HepG2 (cell line): Measurements from ENCODE around the gene IFNAR1. TPM values are rescaled to one million over a fixed set of nuclear protein-coding genes. Genes with fewer than 3 reads are reported as not detected.

Experiments used
- ARNT2 ChIP-seq: sonication (generic); formaldehyde crosslinking; IDR thresholded peaks from 2 replicates; pipeline ENCODE4 v1.8.0; 2022; ENCODE audit warnings: mild to moderate bottlenecking, low read depth, missing genetic modification reagents, moderate library complexity
- DNMT3B ChIP-seq: conservative IDR thresholded peaks from 2 replicates; pipeline ENCODE4 v1.6.1; 2016; ENCODE audit warnings: missing biosample characterization, control low read depth
- FOXM1 ChIP-seq: sonication (generic); formaldehyde crosslinking; IDR thresholded peaks from 2 replicates; pipeline ENCODE4 v1.5.0; 2020; ENCODE audit warnings: missing genetic modification reagents
- HNRNPK ChIP-seq: fragments of 200-400 bp; formaldehyde crosslinking; IDR thresholded peaks from 2 replicates; pipeline ENCODE4 v1.6.1; 2018; ENCODE audit warnings: low read length, low read depth, moderate library complexity, mild to moderate bottlenecking; ENCODE audit not compliant: poor library complexity, severe bottlenecking
- KDM3A ChIP-seq: IDR thresholded peaks from 2 replicates; pipeline ENCODE4 v1.6.1; 2018; ENCODE audit warnings: low read depth, missing compliant biosample characterization
- NR2F6 ChIP-seq, 2 experiments: IDR thresholded peaks; 2 replicates each; pipeline ENCODE4 v1.6.1; 2016; ENCODE audit warnings: antibody characterized with exemption in 1 of 2, mild to moderate bottlenecking in 1 of 2
- RBFOX2 ChIP-seq: fragments of 200-400 bp; formaldehyde crosslinking; IDR thresholded peaks from 2 replicates; pipeline ENCODE4 v1.6.1; 2017; ENCODE audit warnings: low read depth, mild to moderate bottlenecking, low read length
- REPIN1 ChIP-seq: sonication (generic); formaldehyde crosslinking; IDR thresholded peaks from 2 replicates; pipeline ENCODE4 v1.8.0; 2022; ENCODE audit warnings: missing genetic modification reagents, low read depth, mild to moderate bottlenecking, borderline replicate concordance
- SOX5 ChIP-seq: IDR thresholded peaks from 2 replicates; pipeline ENCODE4 v1.6.1; 2016; ENCODE audit warnings: borderline replicate concordance
- STAT5B ChIP-seq: sonication (generic); formaldehyde crosslinking; IDR thresholded peaks from 2 replicates; pipeline ENCODE4 v1.4.0; 2020; ENCODE audit warnings: missing genetic modification reagents
- TCF7 ChIP-seq: sonication (generic); IDR thresholded peaks from 2 replicates; pipeline ENCODE4 v1.6.1; 2016; ENCODE audit warnings: antibody characterized with exemption, low read depth
- U2AF1 ChIP-seq: fragments of 200-400 bp; formaldehyde crosslinking; optimal IDR thresholded peaks from 2 replicates; pipeline ENCODE3; 2017; ENCODE audit warnings: mild to moderate bottlenecking, low read depth, low read length
- ZFY ChIP-seq: sonication (generic); formaldehyde crosslinking; IDR thresholded peaks from 2 replicates; pipeline ENCODE4 v1.4.0; 2020; ENCODE audit warnings: missing genetic modification reagents
- ZNF12 ChIP-seq: sonication (generic); formaldehyde crosslinking; IDR thresholded peaks from 2 replicates; pipeline ENCODE4 v1.5.0; 2020; ENCODE audit warnings: missing genetic modification reagents
- ZNF136 ChIP-seq: sonication (generic); formaldehyde crosslinking; IDR thresholded peaks from 2 replicates; pipeline ENCODE4 v1.8.1; 2022; ENCODE audit warnings: low read depth, mild to moderate bottlenecking, moderate library complexity, missing genetic modification reagents
- ZNF251 ChIP-seq: sonication (generic); formaldehyde crosslinking; IDR thresholded peaks from 2 replicates; pipeline ENCODE4 v1.9.0; 2021; ENCODE audit warnings: mild to moderate bottlenecking, missing genetic modification reagents
- ZNF572 ChIP-seq: sonication (generic); formaldehyde crosslinking; IDR thresholded peaks from 2 replicates; pipeline ENCODE4 v1.5.1; 2020; ENCODE audit warnings: mild to moderate bottlenecking, missing genetic modification reagents
- ZNF598 ChIP-seq: sonication (generic); formaldehyde crosslinking; IDR thresholded peaks from 2 replicates; pipeline ENCODE4 v1.5.1; 2020; ENCODE audit warnings: mild to moderate bottlenecking, missing genetic modification reagents, borderline replicate concordance
- ZNF776 ChIP-seq: sonication (generic); formaldehyde crosslinking; IDR thresholded peaks from 2 replicates; pipeline ENCODE4 v1.4.0; 2020; ENCODE audit warnings: mild to moderate bottlenecking, missing genetic modification reagents
- ZSCAN9 ChIP-seq: IDR thresholded peaks from 2 replicates; pipeline ENCODE4 v1.6.1; 2016; ENCODE audit warnings: borderline replicate concordance
- polyA plus RNA-seq, 8 experiments: library from polyadenylated mRNA; depleted of rRNA in 3 of 8; stranded (reverse) in 7 of 8; unstranded in 1 of 8; fragments of >200 nt; fragmentation: Illumina TruSeq in 4 of 8; extraction: Trizol in 4 of 8; gene quantifications; 2 replicates each; pipeline versions ENCODE4 v1.2.1 to v1.2.3, GENCODE V29; 2011 to 2016; ENCODE audit warnings: low read depth in 4 of 8, missing spikeins in 1 of 8, mixed read lengths in 1 of 8; ENCODE audit not compliant: insufficient read depth in 1 of 8
- total RNA-seq, 5 experiments: library from RNA; depleted of rRNA; stranded (reverse); fragments of >200 nt; fragmentation: Illumina TruSeq; extraction: Trizol; gene quantifications; 2 replicates each; pipeline ENCODE4 v1.2.3, GENCODE V29; 2016; ENCODE audit warnings: low read depth in 1 of 5
- TF ChIP-seq, protein P1 (sequence below): sonication (generic); formaldehyde crosslinking; IDR thresholded peaks from 2 replicates; pipeline ENCODE4 v1.5.1; 2020; ENCODE audit warnings: mild to moderate bottlenecking, missing genetic modification reagents, moderate library complexity
- TF ChIP-seq, protein P2 (sequence below): sonication (generic); formaldehyde crosslinking; conservative IDR thresholded peaks from 2 replicates; pipeline ENCODE4 v1.8.0; 2022; ENCODE audit warnings: low read depth, missing genetic modification reagents
- TF ChIP-seq, protein P3 (sequence below): sonication (generic); formaldehyde crosslinking; IDR thresholded peaks from 2 replicates; pipeline ENCODE4 v1.4.0; 2020; ENCODE audit warnings: mild to moderate bottlenecking, missing genetic modification reagents

The IFNAR1 gene
- total and polyA plus RNA-seq, 2 of the 13 experiments (the other 11 are each of a cell fraction or from before 2014, with no cell fraction given): 6.7 to 9.3 TPM

DNA sequence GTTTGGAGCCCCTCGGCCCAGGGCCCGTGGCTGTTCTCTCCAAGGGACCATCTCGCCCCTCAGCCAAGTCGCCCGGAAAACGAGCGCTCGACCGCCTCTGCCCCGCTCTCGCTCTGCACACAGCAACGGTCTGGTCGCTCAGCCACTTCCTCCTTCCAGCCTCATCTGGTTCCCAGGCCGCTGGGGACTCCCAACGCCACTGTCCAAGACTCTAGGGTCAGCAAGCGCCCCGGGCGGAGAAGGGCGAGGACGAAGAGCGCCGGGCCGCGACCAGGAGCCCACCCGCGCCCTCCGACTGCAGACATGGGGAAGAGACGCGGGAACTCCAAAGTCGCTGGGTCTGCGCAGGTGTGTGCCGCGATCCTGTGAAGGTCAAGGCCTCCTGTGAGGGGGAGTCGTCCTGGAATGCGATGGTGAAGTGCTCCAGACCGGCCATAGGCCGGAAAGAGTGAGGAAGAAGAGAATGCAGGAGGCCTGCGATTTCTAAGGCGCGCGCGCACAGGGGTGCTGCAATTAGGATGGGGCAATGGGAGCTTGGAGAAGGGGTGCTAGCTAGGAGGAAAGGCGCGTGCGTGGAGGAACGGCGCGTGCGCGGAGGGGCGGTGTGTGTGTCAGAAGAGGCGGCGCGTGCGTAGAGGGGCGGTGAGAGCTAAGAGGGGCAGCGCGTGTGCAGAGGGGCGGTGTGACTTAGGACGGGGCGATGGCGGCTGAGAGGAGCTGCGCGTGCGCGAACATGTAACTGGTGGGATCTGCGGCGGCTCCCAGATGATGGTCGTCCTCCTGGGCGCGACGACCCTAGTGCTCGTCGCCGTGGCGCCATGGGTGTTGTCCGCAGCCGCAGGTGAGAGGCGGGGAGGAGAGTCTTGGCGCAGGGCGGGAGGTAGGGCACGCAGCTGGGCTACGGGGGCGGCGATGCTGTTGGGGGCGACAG is at the start of gene IFNAR1 (continued):
- TF ChIP-seq, protein P1, sequence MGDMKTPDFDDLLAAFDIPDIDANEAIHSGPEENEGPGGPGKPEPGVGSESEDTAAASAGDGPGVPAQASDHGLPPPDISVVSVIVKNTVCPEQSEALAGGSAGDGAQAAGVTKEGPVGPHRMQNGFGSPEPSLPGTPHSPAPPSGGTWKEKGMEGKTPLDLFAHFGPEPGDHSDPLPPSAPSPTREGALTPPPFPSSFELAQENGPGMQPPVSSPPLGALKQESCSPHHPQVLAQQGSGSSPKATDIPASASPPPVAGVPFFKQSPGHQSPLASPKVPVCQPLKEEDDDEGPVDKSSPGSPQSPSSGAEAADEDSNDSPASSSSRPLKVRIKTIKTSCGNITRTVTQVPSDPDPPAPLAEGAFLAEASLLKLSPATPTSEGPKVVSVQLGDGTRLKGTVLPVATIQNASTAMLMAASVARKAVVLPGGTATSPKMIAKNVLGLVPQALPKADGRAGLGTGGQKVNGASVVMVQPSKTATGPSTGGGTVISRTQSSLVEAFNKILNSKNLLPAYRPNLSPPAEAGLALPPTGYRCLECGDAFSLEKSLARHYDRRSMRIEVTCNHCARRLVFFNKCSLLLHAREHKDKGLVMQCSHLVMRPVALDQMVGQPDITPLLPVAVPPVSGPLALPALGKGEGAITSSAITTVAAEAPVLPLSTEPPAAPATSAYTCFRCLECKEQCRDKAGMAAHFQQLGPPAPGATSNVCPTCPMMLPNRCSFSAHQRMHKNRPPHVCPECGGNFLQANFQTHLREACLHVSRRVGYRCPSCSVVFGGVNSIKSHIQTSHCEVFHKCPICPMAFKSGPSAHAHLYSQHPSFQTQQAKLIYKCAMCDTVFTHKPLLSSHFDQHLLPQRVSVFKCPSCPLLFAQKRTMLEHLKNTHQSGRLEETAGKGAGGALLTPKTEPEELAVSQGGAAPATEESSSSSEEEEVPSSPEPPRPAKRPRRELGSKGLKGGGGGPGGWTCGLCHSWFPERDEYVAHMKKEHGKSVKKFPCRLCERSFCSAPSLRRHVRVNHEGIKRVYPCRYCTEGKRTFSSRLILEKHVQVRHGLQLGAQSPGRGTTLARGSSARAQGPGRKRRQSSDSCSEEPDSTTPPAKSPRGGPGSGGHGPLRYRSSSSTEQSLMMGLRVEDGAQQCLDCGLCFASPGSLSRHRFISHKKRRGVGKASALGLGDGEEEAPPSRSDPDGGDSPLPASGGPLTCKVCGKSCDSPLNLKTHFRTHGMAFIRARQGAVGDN: peak; percentile 96
- TF ChIP-seq, protein P2, sequence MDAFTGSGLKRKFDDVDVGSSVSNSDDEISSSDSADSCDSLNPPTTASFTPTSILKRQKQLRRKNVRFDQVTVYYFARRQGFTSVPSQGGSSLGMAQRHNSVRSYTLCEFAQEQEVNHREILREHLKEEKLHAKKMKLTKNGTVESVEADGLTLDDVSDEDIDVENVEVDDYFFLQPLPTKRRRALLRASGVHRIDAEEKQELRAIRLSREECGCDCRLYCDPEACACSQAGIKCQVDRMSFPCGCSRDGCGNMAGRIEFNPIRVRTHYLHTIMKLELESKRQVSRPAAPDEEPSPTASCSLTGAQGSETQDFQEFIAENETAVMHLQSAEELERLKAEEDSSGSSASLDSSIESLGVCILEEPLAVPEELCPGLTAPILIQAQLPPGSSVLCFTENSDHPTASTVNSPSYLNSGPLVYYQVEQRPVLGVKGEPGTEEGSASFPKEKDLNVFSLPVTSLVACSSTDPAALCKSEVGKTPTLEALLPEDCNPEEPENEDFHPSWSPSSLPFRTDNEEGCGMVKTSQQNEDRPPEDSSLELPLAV: no peak
- TF ChIP-seq RBFOX2: peak; percentile 94
- TF ChIP-seq REPIN1 (CRISPR knock-in tag): peak; percentile 78
- TF ChIP-seq ZFY (CRISPR knock-in tag): peak; percentile 90
- TF ChIP-seq ZNF598: peak; percentile 40; the same call in 1 of the 2 replicates
- TF ChIP-seq ZNF572 (CRISPR knock-in tag): peak; percentile 97
- TF ChIP-seq SOX5 (CRISPR knock-in tag): peak; percentile 6; the same call in 1 of the 2 replicates
- TF ChIP-seq FOXM1: no peak
- TF ChIP-seq ARNT2 (CRISPR knock-in tag): peak; percentile 68; the same call in 1 of the 2 replicates
- TF ChIP-seq TCF7: no peak
- TF ChIP-seq ZNF776 (CRISPR knock-in tag): peak; percentile 88
- TF ChIP-seq NR2F6 (IDR thresholded peaks at IDR 0.05): peak; percentile 79
- TF ChIP-seq NR2F6 (CRISPR knock-in tag; IDR thresholded peaks at IDR 0.05): no peak
- TF ChIP-seq, protein P3, sequence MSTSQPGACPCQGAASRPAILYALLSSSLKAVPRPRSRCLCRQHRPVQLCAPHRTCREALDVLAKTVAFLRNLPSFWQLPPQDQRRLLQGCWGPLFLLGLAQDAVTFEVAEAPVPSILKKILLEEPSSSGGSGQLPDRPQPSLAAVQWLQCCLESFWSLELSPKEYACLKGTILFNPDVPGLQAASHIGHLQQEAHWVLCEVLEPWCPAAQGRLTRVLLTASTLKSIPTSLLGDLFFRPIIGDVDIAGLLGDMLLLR: peak; percentile 86
- TF ChIP-seq ZSCAN9: no peak
- peak; percentile 34 for TF ChIP-seq U2AF1
- no peak for TF ChIP-seq STAT5B (CRISPR knock-in tag)
- TF ChIP-seq KDM3A: 0 out of 2 replicates have a peak, but pooled peaks have one; percentile 11
- no peak for TF ChIP-seq ZNF251
- 0 out of 2 replicates have a peak, but pooled peaks have one; percentile 32 for TF ChIP-seq DNMT3B (CRISPR knock-in tag)
- 0 out of 2 replicates have a peak, but pooled peaks have one; percentile 69 for TF ChIP-seq ZNF136 (CRISPR knock-in tag)
- TF ChIP-seq ZNF12: 0 out of 2 replicates have a peak, but pooled peaks have one; percentile 18
- peak; percentile 73 for TF ChIP-seq HNRNPK
